ENCODE measurements around the gene TMTC2. TPM values are rescaled to one million over a fixed set of nuclear protein-coding genes. Genes with fewer than 3 reads are reported as not detected.
"Not testable (repeated sequence)": the region's sequence is repeated elsewhere in the genome, so short reads cannot be mapped to it uniquely, and the experiment has no call there.

The TMTC2 gene
- total and polyA plus RNA-seq, 2 donors (not counting 1 experiment from before 2014, with no cell fraction given) = 2.4 to 3.2 TPM

DNA sequence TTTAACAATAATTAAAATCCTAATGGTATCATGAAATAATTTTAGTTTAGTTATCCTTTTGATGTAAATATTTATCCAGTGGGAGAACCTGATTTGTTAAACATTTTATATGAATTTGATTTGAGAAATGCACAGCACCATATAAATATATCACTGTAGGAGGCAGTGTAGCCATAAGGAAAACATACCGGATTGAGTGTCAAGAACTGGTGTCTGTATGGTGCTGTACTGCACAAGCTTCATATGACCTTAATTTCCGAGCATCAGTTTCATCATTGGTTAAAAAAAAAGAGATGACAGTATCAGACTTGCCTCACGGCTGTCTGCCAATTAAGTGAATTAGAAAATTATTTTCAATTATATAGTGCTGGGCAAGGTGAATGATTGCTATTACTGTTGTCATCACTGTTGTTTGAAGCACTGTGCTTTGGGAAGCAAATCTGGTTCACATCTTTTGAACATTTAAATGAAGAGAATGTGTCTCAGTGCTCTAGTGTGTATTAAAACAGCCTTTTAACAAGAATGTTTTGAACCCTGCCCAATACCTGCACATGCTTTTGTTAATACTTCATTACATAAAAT, 72.1 kb downstream of the TMTC2 start:
- no peak overlapping the region for H3K4me3 Mint-ChIP-seq
- ATAC-seq (ENCODE audit: low read depth) (no peak), DNase-seq (no peak)
- no peak for TF ChIP-seq CTCF (IDR thresholded peaks at IDR 0.05)
- no peak for TF ChIP-seq EZH2 (IDR thresholded peaks at IDR 0.05; ENCODE audit: borderline replicate concordance, insufficient read depth, low read depth, low read length, poor library complexity, severe bottlenecking)
- H3K4me1 Mint-ChIP-seq = no peaks in the 10 kb centered on the region
- H3K27me3 ChIP-seq (replicated peaks in 1 of 4; ENCODE audit: control extremely low read depth in 1 of 4, control insufficient read depth in 3 of 4, insufficient read depth in 4 of 4, low read length in 3 of 4) = no peaks in the 10 kb centered on the region
- H3K4me1 ChIP-seq (ENCODE audit: control insufficient read depth in 2 of 2, insufficient read depth in 2 of 2, low read length in 2 of 2) = no peaks in the 10 kb centered on the region
- intact Hi-C loops (cut with micrococcal nuclease) = no loop called here
- H3K79me2 ChIP-seq (ENCODE audit: control insufficient read depth, insufficient read depth, low read length) = no peaks in the 10 kb centered on the region
- no peaks in the 10 kb centered on the region for H3K27me3 Mint-ChIP-seq
- H3K27ac ChIP-seq (ENCODE audit: low read length in 2 of 2) = no peak overlapping the region
- CTCF ChIA-PET = no interaction called here
- no peaks in the 10 kb centered on the region for H4K20me1 ChIP-seq (ENCODE audit: control insufficient read depth, insufficient read depth, low read length, poor library complexity, severe bottlenecking)
- POLR2A ChIA-PET = no interaction called here
- no peaks in the 10 kb centered on the region for H3K9me3 ChIP-seq (ENCODE audit: control extremely low read depth in 1 of 3, control insufficient read depth in 2 of 3, insufficient read depth in 1 of 3, low read length in 2 of 3)
- WGBS (ENCODE audit: insufficient coverage) = no CpG with 5 or more reads among the region's 3 CpGs
- no peak overlapping the region for H3K27ac Mint-ChIP-seq
- no peak overlapping the region for H3K4me2 ChIP-seq (replicated peaks; ENCODE audit: low read depth, low read length, poor library complexity, severe bottlenecking)
- H3K9me3 Mint-ChIP-seq (ENCODE audit: insufficient read depth) = no peaks in the 10 kb centered on the region
- no peak overlapping the region for H3K4me3 ChIP-seq (ENCODE audit: control extremely low read depth in 1 of 5, extremely low read depth in 1 of 5, insufficient read depth in 1 of 5, low read depth in 2 of 5, low read length in 4 of 5)
- H3K36me3 ChIP-seq (replicated peaks in 1 of 2; ENCODE audit: control extremely low read depth in 1 of 2, control insufficient read depth in 1 of 2, extremely low read depth in 1 of 2, insufficient read depth in 2 of 2, low read length in 1 of 2) = no peaks in the 10 kb centered on the region
- no peak overlapping the region for H2AFZ ChIP-seq (ENCODE audit: insufficient read depth, low read depth, low read length, poor library complexity, severe bottlenecking)
- H3K9ac ChIP-seq (ENCODE audit: low read length) = no peak overlapping the region

- ATAC-seq (ENCODE audit: low read depth) = no peak
- Histone ChIP-seq H4K20me1 (ENCODE audit: control insufficient read depth, insufficient read depth, low read length, poor library complexity, severe bottlenecking) (no peaks in the 10 kb centered on the region), H3K9me3 (ENCODE audit: control extremely low read depth in 1 of 3, control insufficient read depth in 2 of 3, insufficient read depth in 1 of 3, low read length in 2 of 3) (no peaks in the 10 kb centered on the region), H3K4me1 (ENCODE audit: control insufficient read depth in 2 of 2, insufficient read depth in 2 of 2, low read length in 2 of 2) (no peaks in the 10 kb centered on the region), H3K79me2 (ENCODE audit: control insufficient read depth, insufficient read depth, low read length) (no peaks in the 10 kb centered on the region), H3K27me3 (replicated peaks in 1 of 4; ENCODE audit: control extremely low read depth in 1 of 4, control insufficient read depth in 3 of 4, insufficient read depth in 4 of 4, low read length in 3 of 4) (no peaks in the 10 kb centered on the region), H3K9ac (ENCODE audit: low read length) (no peak overlapping the region), H3K4me3 (ENCODE audit: control extremely low read depth in 1 of 5, extremely low read depth in 1 of 5, insufficient read depth in 1 of 5, low read depth in 2 of 5, low read length in 4 of 5) (no peak overlapping the region), H2AFZ (ENCODE audit: insufficient read depth, low read depth, low read length, poor library complexity, severe bottlenecking) (no peak overlapping the region), H3K27ac (ENCODE audit: low read length in 2 of 2) (no peak overlapping the region), H3K36me3 (replicated peaks in 1 of 2; ENCODE audit: control extremely low read depth in 1 of 2, control insufficient read depth in 1 of 2, extremely low read depth in 1 of 2, insufficient read depth in 2 of 2, low read length in 1 of 2) (no peaks in the 10 kb centered on the region), H3K4me2 (replicated peaks; ENCODE audit: low read depth, low read length, poor library complexity, severe bottlenecking) (no peak overlapping the region)
- H3K4me1 Mint-ChIP-seq = no peaks in the 10 kb centered on the region
- H3K27ac Mint-ChIP-seq = no peak overlapping the region
- intact Hi-C loops (cut with micrococcal nuclease) = no loop called here
- ChIA-PET POLR2A (no interaction called here), CTCF (no interaction called here)
- TF ChIP-seq EZH2 (IDR thresholded peaks at IDR 0.05; ENCODE audit: borderline replicate concordance, insufficient read depth, low read depth, low read length, poor library complexity, severe bottlenecking) = no peak
- TF ChIP-seq CTCF (IDR thresholded peaks at IDR 0.05) = no peak
- DNase-seq = no peak
- no peaks in the 10 kb centered on the region for H3K27me3 Mint-ChIP-seq
- H3K9me3 Mint-ChIP-seq (ENCODE audit: insufficient read depth) = no peaks in the 10 kb centered on the region
- H3K4me3 Mint-ChIP-seq = no peak overlapping the region
- WGBS (ENCODE audit: insufficient coverage) = 100% methylated on average over 1 of the region's 3 CpGs
Measured at GRCh38 chr12:82760423-82760822, 73.7 kb downstream of the TMTC2 start.

- H3K4me1 Mint-ChIP-seq; DNase-seq; H3K27me3 Mint-ChIP-seq; H3K9me3 ChIP-seq (ENCODE audit: control extremely low read depth in 1 of 3, control insufficient read depth in 2 of 3, insufficient read depth in 1 of 3, low read length in 2 of 3); H4K20me1 ChIP-seq (ENCODE audit: control insufficient read depth, insufficient read depth, low read length, poor library complexity, severe bottlenecking); H3K4me2 ChIP-seq (replicated peaks; ENCODE audit: low read depth, low read length, poor library complexity, severe bottlenecking); H3K4me1 ChIP-seq (ENCODE audit: control insufficient read depth in 2 of 2, insufficient read depth in 2 of 2, low read length in 2 of 2); H3K27ac Mint-ChIP-seq; H3K27ac ChIP-seq (ENCODE audit: low read length in 2 of 2); H3K9me3 Mint-ChIP-seq (ENCODE audit: insufficient read depth); H3K4me3 Mint-ChIP-seq; H3K4me3 ChIP-seq (ENCODE audit: control extremely low read depth in 1 of 5, extremely low read depth in 1 of 5, insufficient read depth in 1 of 5, low read depth in 2 of 5, low read length in 4 of 5); H3K36me3 ChIP-seq (replicated peaks in 1 of 2; ENCODE audit: control extremely low read depth in 1 of 2, control insufficient read depth in 1 of 2, extremely low read depth in 1 of 2, insufficient read depth in 2 of 2, low read length in 1 of 2); H2AFZ ChIP-seq (ENCODE audit: insufficient read depth, low read depth, low read length, poor library complexity, severe bottlenecking); intact Hi-C loops (cut with micrococcal nuclease); H3K79me2 ChIP-seq (ENCODE audit: control insufficient read depth, insufficient read depth, low read length); H3K27me3 ChIP-seq (replicated peaks in 1 of 4; ENCODE audit: control extremely low read depth in 1 of 4, control insufficient read depth in 3 of 4, insufficient read depth in 4 of 4, low read length in 3 of 4); ATAC-seq (ENCODE audit: low read depth); H3K9ac ChIP-seq (ENCODE audit: low read length); POLR2A ChIA-PET; CTCF ChIA-PET: not testable (repeated sequence)
- no CpG with 5 or more reads among the region's 7 CpGs for WGBS (ENCODE audit: insufficient coverage)
Measured at GRCh38 chr12:82765206-82765605, 78.5 kb downstream of the TMTC2 start.

All from B cell (primary cell).